GM12878 (cell line): ENCODE measurements around the gene RTF1. TPM values are rescaled to one million over a fixed set of nuclear protein-coding genes. Genes with fewer than 3 reads are reported as not detected.

Experiments
- ATAC-seq: fragments of 200-7000 bp; cut with Tn5 transposase; 3 replicates; pipeline ENCODE4 v1.9.1; 2020; ENCODE audit warnings: mild to moderate bottlenecking, moderate library complexity
- BruUV-seq: library from RNA; stranded (reverse); fragments of 400-500 nt; replicated peaks from 2 replicates; lab custom pipeline; 2021; lab: Mats Ljungman, UMichigan
- CTCF ChIA-PET: fragments of 300-600 bp; sonication (Branson Sonifier 250); formaldehyde crosslinking; extraction: SDS; loops from one replicate; lab custom pipeline; 2021; ENCODE audit warnings: inconsistent platforms; lab: Yijun Ruan, JAX
- POLR2A ChIA-PET: fragments of 350-600 bp; formaldehyde crosslinking; extraction: SDS; loops from one replicate; lab custom pipeline; 2021; ENCODE audit warnings: inconsistent platforms; lab: Charles Lee
- RAD21 ChIA-PET: fragments of 300-600 bp; sonication (Branson Sonifier 250); formaldehyde crosslinking; loops from one replicate; lab custom pipeline; 2023; ENCODE audit warnings: antibody characterized with exemption; ENCODE audit not compliant: unreplicated experiment; lab: Charles Lee
- SMC1A ChIA-PET: fragments of 300-600 bp; sonication (Branson Sonifier 250); formaldehyde crosslinking; loops from one replicate; lab custom pipeline; 2023; ENCODE audit not compliant: unreplicated experiment, uncharacterized antibody; lab: Charles Lee
- DNase-seq: peaks from one replicate; pipeline ENCODE4 v3.0.0-alpha.2; 2011; ENCODE audit warnings: low read depth, low spot score
- FAIRE-seq: peaks from 3 replicates; lab custom pipeline; 2011; peaks lifted over from hg19 to GRCh38; lab: Jason Lieb, UNC
- H2AFZ ChIP-seq: 2 replicates; pipeline ENCODE4 v1.6.0; 2011; ENCODE audit warnings: low read depth, low read length, control low read depth; ENCODE audit not compliant: control insufficient read depth
- H3K27ac ChIP-seq: 2 replicates; pipeline ENCODE4 v1.5.1; 2011; ENCODE audit warnings: control low read depth; ENCODE audit not compliant: control insufficient read depth, insufficient read depth
- H3K27me3 ChIP-seq, 2 experiments: replicated peaks in 1 of 2; 2 replicates each; pipeline versions ENCODE4 v1.6.0 to v1.6.1; 2011; ENCODE audit warnings: low read length in 1 of 2; ENCODE audit not compliant: control insufficient read depth in 2 of 2, insufficient read depth in 2 of 2
- H3K36me3 ChIP-seq, 2 experiments: 2 replicates each; pipeline ENCODE4 v1.5.1; 2011; ENCODE audit warnings: low read length in 1 of 2; ENCODE audit not compliant: control insufficient read depth in 2 of 2, insufficient read depth in 2 of 2
- H3K4me1 ChIP-seq: 2 replicates; pipeline ENCODE4 v1.6.1; 2011; ENCODE audit warnings: mild to moderate bottlenecking, low read length, moderate library complexity, mixed read lengths; ENCODE audit not compliant: control insufficient read depth, insufficient read depth
- H3K4me2 ChIP-seq: 2 replicates; pipeline ENCODE4 v1.6.0; 2011; ENCODE audit warnings: control low read depth; ENCODE audit not compliant: control insufficient read depth, insufficient read depth
- H3K4me3 ChIP-seq: fragments of 200-600 bp; sonication (generic); 2 replicates; pipeline ENCODE4 v1.5.1; 2016
- H3K79me2 ChIP-seq: 2 replicates; pipeline ENCODE4 v1.6.0; 2011; ENCODE audit warnings: low read length; ENCODE audit not compliant: control insufficient read depth, insufficient read depth
- H3K9ac ChIP-seq: 2 replicates; pipeline ENCODE4 v1.8.0; 2011; ENCODE audit warnings: low read length, control low read depth, mixed read lengths; ENCODE audit not compliant: control insufficient read depth, insufficient read depth
- H3K9me3 ChIP-seq: replicated peaks from 3 replicates; pipeline ENCODE4 v1.5.1; 2011; ENCODE audit warnings: mild to moderate bottlenecking, low read length; ENCODE audit not compliant: control insufficient read depth, insufficient read depth
- H4K20me1 ChIP-seq: 2 replicates; pipeline ENCODE4 v1.6.0; 2011; ENCODE audit not compliant: control insufficient read depth, insufficient read depth
- ASH2L ChIP-seq: fragments of 300-600, 200-600 bp; sonication (generic); IDR thresholded peaks from 2 replicates; pipeline ENCODE4 v1.6.1; 2017; ENCODE audit warnings: low read depth, mild to moderate bottlenecking, borderline replicate concordance
- CREM ChIP-seq: IDR thresholded peaks from 2 replicates; pipeline ENCODE4 v1.6.1; 2014; ENCODE audit warnings: antibody characterized with exemption, low read depth
- DPF2 ChIP-seq: fragments of 450-650 bp; IDR thresholded peaks from 2 replicates; pipeline ENCODE4 v1.6.1; 2017; ENCODE audit warnings: mild to moderate bottlenecking
- E2F4 ChIP-seq: IDR thresholded peaks from 2 replicates; pipeline ENCODE4 v1.6.1; 2012; ENCODE audit warnings: low read depth, low read length, improper control_type of control experiment
- EGR1 ChIP-seq, 2 experiments: IDR thresholded peaks; 1 replicate in 1 of 2; 2 replicates in 1 of 2; pipeline ENCODE4 v1.6.1; 2011 to 2012; ENCODE audit warnings: low read depth in 2 of 2, low read length in 2 of 2, borderline replicate concordance in 1 of 2, mild to moderate bottlenecking in 1 of 2, moderate library complexity in 1 of 2
- ESRRA ChIP-seq: IDR thresholded peaks from 2 replicates; pipeline ENCODE4 v1.6.1; 2012; ENCODE audit warnings: mild to moderate bottlenecking, low read length, improper control_type of control experiment
- FOS ChIP-seq: IDR thresholded peaks from 3 replicates; pipeline ENCODE4 v1.6.1; 2011; ENCODE audit warnings: borderline replicate concordance; ENCODE audit not compliant: insufficient read length; ENCODE audit errors: extremely low read depth
- GABPA ChIP-seq: IDR thresholded peaks from 2 replicates; pipeline ENCODE4 v1.6.1; 2014; ENCODE audit warnings: antibody characterized with exemption, low read depth, mild to moderate bottlenecking, inconsistent platforms
- IRF4 ChIP-seq: IDR thresholded peaks from 2 replicates; pipeline ENCODE4 v1.6.1; 2011; ENCODE audit warnings: low read depth, low read length
- KAT2A ChIP-seq: conservative IDR thresholded peaks from 2 replicates; pipeline ENCODE4 v1.6.1; 2011; ENCODE audit warnings: low read depth, low read length; ENCODE audit not compliant: control insufficient read depth
- LARP7 ChIP-seq: fragments of 450-650 bp; IDR thresholded peaks from 2 replicates; pipeline ENCODE4 v1.6.1; 2017; ENCODE audit warnings: mild to moderate bottlenecking
- MEF2A ChIP-seq: IDR thresholded peaks from 2 replicates; pipeline ENCODE4 v1.6.1; 2011; ENCODE audit warnings: low read depth, mild to moderate bottlenecking, low read length, moderate library complexity; ENCODE audit not compliant: insufficient read depth
- NFIC ChIP-seq: IDR thresholded peaks from 2 replicates; pipeline ENCODE4 v1.6.1; 2012; ENCODE audit warnings: low read depth, mild to moderate bottlenecking, inconsistent platforms, low read length, moderate library complexity
- NR2C1 ChIP-seq: fragments of 450-650 bp; IDR thresholded peaks from 2 replicates; pipeline ENCODE4 v1.6.1; 2017; ENCODE audit warnings: antibody characterized with exemption, mild to moderate bottlenecking, moderate library complexity
- NR2F1 ChIP-seq: fragments of 450-650 bp; conservative IDR thresholded peaks from 2 replicates; pipeline ENCODE4 v1.6.1; 2017; ENCODE audit warnings: mild to moderate bottlenecking
- PAX5 ChIP-seq: IDR thresholded peaks from 2 replicates; pipeline ENCODE4 v1.6.1; 2011; ENCODE audit warnings: low read depth, low read length, borderline replicate concordance
- RCOR1 ChIP-seq: conservative IDR thresholded peaks from 2 replicates; pipeline ENCODE4 v1.6.1; 2012; ENCODE audit warnings: low read depth, low read length, improper control_type of control experiment
- SPI1 ChIP-seq: IDR thresholded peaks from 2 replicates; pipeline ENCODE4 v1.6.1; 2011; ENCODE audit warnings: low read depth, mild to moderate bottlenecking, low read length, moderate library complexity, borderline replicate concordance; ENCODE audit not compliant: insufficient read depth
- SRF ChIP-seq, 2 experiments: IDR thresholded peaks; 2 replicates each; pipeline ENCODE4 v1.6.1; 2011; ENCODE audit warnings: low read depth in 2 of 2, low read length in 2 of 2, mild to moderate bottlenecking in 1 of 2, moderate library complexity in 1 of 2
- STAT3 ChIP-seq: IDR thresholded peaks from 2 replicates; pipeline ENCODE4 v1.6.1; 2011; ENCODE audit warnings: low read depth, low read length, improper control_type of control experiment
- SUPT20H ChIP-seq: IDR thresholded peaks from 2 replicates; pipeline ENCODE4 v1.6.1; 2011; ENCODE audit warnings: low read depth, mild to moderate bottlenecking, low read length, moderate library complexity, borderline replicate concordance; ENCODE audit not compliant: control insufficient read depth
- TBL1XR1 ChIP-seq: IDR thresholded peaks from 2 replicates; pipeline ENCODE4 v1.6.1; 2012; ENCODE audit warnings: low read depth, low read length, improper control_type of control experiment
- YY1 ChIP-seq: IDR thresholded peaks from 2 replicates; pipeline ENCODE4 v1.6.1; 2011; ENCODE audit warnings: low read depth, mild to moderate bottlenecking, low read length
- WGBS: methylation state at CpG from one replicate; pipeline ENCODE4 v1.1.6; 2016; ENCODE audit warnings: low lambda C conversion rate; ENCODE audit not compliant: insufficient replicate concordance, insufficient coverage; ENCODE audit errors: missing lambda C conversion rate; 5-methylcytosine and 5-hydroxymethylcytosine counted together
- in situ Hi-C: fragments of 300-500 bp; cut with MboI; formaldehyde crosslinking; loops from 9 replicates; pipeline ENCODE4 v1.14.3; 2018; ENCODE audit warnings: mixed read lengths
- intact Hi-C: fragments of 100-400 bp; cut with micrococcal nuclease; formaldehyde crosslinking; loops from one replicate; pipeline ENCODE4 v1.14.2; 2022; ENCODE audit not compliant: unreplicated experiment
- polyA plus RNA-seq, 11 experiments: library from polyadenylated mRNA; depleted of rRNA in 4 of 11; unstranded in 6 of 11; stranded (reverse) in 5 of 11; fragments of >200 nt; fragmentation: Nextera tagmentation in 4 of 11; fragmentation: Illumina TruSeq in 1 of 11; extraction: Ambion mirVana in 4 of 11; extraction: Trizol in 1 of 11; gene quantifications; 1 replicate in 1 of 11; 2 replicates in 10 of 11; pipeline versions ENCODE4 v1.2.1 to v1.2.3, GENCODE V29; 2011 to 2016; ENCODE audit warnings: inconsistent platforms in 2 of 11, missing spikeins in 2 of 11, low read depth in 1 of 11
- total RNA-seq, 4 experiments: library from RNA; depleted of rRNA in 3 of 4; stranded (reverse); fragments of >200 nt in 3 of 4; fragmentation: Illumina TruSeq in 1 of 4; extraction: Trizol in 1 of 4; gene quantifications; 2 replicates each; pipeline versions ENCODE4 v1.2.1 to v1.2.3, GENCODE V29; 2013 to 2021

RTF1 gene
- total and polyA plus RNA-seq, 10 of the 15 experiments (the other 5 are each of a cell fraction or from before 2014, with no cell fraction given), result 7.2 to 67.9 (median 32.3) TPM

DNA sequence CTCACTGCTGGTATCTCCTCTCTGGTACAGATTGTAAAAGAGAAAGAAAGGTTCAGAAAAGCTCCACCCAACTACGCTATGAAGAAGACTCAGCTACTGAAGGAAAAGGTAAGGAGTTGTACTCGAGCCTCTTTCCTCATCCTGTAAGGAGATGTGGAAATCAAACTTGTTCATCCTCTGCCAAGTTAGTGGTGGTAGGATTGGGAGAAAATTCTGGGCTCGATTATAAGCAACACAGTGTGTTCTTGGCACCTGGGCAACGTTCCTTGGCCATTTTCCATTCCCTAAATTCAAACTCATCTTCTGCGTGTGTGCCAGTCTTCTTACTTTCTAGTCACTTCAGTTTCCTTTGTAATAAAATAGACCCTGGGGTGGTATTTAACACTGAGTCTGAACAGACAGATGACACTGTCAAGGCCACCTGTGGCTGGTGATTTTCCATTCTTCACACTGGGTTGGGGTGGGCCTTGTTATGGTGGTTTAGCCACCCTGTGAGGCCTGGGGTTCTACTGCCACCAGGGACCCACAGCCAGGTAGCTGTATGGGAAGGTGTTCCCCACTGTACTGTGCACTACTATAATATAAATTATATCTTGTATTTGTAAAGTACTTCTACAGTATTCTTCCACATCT is 59.6 kb downstream of the RTF1 start (continued):
- TF ChIP-seq KAT2A, result no peak
- TF ChIP-seq E2F4, result no peak
- TF ChIP-seq RCOR1, result no peak
- no peak for TF ChIP-seq MEF2A
- no peak for TF ChIP-seq NR2C1
- no peak for TF ChIP-seq DPF2
- TF ChIP-seq ASH2L, result no peak

DNA sequence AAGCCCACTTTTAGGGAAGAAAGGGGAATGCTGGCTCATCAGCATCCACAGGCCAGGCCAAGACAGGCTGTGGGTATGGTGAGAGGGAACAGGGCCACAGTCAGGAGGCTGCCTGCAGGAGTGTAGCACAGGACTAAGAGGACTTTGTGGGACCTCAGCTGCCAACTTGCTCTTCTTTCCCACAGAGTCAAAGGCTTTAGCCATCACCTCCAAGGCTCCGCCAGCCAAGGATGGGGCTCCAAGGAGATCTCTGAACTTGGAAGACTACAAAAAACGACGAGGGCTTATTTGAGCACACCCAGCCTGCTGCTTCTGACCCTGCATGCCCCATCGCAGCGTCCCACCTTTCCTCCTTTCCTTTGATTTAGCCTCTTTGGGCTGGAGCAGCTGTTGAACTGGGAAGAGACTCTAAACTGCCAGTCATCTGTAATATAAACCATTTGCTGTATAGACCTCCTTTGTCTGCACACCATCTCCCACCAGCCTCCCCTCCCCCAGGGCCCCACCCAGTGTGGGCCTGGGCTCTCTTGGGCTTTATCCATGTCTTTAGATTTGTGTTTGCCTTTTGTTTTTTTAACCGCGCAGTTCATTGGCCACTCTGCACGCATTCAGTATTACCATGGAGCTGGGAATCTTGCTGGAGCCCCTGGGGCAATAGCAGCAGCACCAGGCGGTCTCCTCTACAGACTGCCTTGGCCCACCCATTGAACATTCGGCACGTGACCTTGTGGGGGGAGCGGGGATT is 63.7 kb downstream of the RTF1 start:
- DNase-seq (no peak), FAIRE-seq (no peak), ATAC-seq (no peak)
- POLR2A ChIA-PET, result no interaction called here
- SMC1A ChIA-PET, result interaction anchor here (1.4 to 2.6 kb wide), 2 partner anchors 13 to 25 kb away, joined by 4 to 8 read pairs; partner anchors contain the start of gene ITPKA
- RAD21 ChIA-PET, result interaction anchor here (0.8 kb wide), 1 partner anchor 67 kb away, joined by 3 read pairs; no protein-coding TSS in a partner anchor
- TF ChIP-seq NR2F1 (no peak), GABPA (no peak), IRF4 (no peak), LARP7 (no peak), CREM (no peak), SUPT20H (no peak), PAX5 (no peak), FOS (no peak), SPI1 (no peak), EGR1 (IDR thresholded peaks at IDR 0.05; ENCODE audit: borderline replicate concordance in 1 of 2, low read depth in 2 of 2, low read length in 2 of 2) (no peak), RCOR1 (no peak), NFIC (no peak), YY1 (no peak), ESRRA (no peak), MEF2A (no peak), STAT3 (no peak), SRF (IDR thresholded peaks at IDR 0.05; ENCODE audit: low read depth in 2 of 2, low read length in 2 of 2) (no peak), TBL1XR1 (no peak)
- 96% methylated on average over 12 of the region's 12 CpGs for WGBS
- Histone ChIP-seq H3K27me3 (no peaks in the 10 kb centered on the region), H3K4me2 (no peak overlapping the region), H3K79me2 (no peaks in the 10 kb centered on the region), H3K27ac (no peak overlapping the region), H4K20me1 (no peaks in the 10 kb centered on the region), H3K36me3 (peaks cover 16 to 18% of the 10 kb centered on the region in 2 experiments), H3K4me3 (no peak overlapping the region), H3K9me3 (no peaks in the 10 kb centered on the region), H2AFZ (no peak overlapping the region), H3K4me1 (peaks cover 13% of the 10 kb centered on the region), H3K9ac (no peak overlapping the region)
- intact Hi-C loops, result no loop called here
- BruUV-seq, result no TSS peak
- in situ Hi-C loops, result no loop called here
- CTCF ChIA-PET, result interaction anchor here (1.8 to 2.6 kb wide), 2 partner anchors 14 to 15 kb away, joined by 10 to 12 read pairs; no protein-coding TSS in a partner anchor
